ENCODE data around the gene METTL22.

Gene METTL22

DNA sequence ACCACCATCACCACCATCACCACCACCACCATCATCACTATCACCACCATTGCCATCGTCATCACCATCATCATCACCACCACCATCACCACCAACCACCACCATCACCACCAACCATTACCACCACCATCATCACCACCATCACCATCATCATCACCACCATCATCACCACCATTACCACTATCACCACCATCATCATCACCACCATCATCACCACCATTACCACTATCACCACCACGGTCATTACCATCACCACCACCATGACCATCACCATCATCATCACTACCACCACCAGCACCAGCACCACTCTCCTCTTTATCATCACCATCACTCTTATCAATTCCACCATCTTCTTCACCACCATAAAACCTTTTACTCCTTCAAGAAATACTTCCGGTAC lies 30.0 kb upstream of the METTL22 start:
- no peak for DNase-seq (ENCODE audit: low read depth in 2 of 2)

- no peak for DNase-seq (ENCODE audit: low read depth in 2 of 2)
These were observed 27.3 kb upstream of the METTL22 start for GRCh38 chr16:8594149-8594666.

DNA sequence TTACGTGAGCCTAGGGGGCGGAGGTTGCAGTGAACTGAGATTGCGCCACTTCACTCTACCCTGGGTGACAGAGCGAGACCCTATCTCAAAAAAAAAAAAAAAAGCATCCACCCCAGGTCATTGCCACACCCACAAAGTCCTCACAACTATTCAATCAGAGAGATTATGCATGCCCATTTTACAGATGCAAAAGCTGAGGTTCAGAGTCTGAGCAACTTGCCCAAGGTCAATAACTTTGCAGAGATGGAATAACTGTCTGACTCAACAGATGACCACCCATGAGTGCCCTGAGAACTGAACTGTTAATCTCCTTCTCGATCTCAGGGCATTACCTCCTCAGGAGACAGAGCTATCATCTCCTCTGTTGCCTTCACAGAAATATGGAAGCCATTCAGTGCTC lies 25.7 kb upstream of the METTL22 start:
- DNase-seq (ENCODE audit: low read depth in 2 of 2) = no peak

DNA sequence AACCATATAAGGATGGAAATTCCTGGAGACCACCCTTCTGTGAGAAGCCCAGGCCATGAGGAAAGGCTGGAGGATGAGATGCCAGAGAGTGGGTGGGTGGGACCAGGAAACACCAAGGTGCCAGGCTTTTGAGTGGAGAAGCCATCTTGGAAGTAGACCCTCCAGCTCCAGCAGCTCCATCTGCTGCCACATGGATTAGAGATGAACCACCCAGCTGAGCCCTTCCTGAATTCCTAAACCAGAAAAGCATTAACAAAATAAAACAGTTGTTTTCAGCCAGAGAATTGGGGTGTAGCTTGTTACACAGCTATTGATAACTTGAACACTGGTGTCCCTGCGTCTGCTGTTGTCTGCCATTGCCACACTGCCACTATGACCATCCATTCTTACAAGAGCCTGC lies 24.9 kb upstream of the METTL22 start:
- DNase-seq (ENCODE audit: low read depth in 2 of 2) = no peak

DNA sequence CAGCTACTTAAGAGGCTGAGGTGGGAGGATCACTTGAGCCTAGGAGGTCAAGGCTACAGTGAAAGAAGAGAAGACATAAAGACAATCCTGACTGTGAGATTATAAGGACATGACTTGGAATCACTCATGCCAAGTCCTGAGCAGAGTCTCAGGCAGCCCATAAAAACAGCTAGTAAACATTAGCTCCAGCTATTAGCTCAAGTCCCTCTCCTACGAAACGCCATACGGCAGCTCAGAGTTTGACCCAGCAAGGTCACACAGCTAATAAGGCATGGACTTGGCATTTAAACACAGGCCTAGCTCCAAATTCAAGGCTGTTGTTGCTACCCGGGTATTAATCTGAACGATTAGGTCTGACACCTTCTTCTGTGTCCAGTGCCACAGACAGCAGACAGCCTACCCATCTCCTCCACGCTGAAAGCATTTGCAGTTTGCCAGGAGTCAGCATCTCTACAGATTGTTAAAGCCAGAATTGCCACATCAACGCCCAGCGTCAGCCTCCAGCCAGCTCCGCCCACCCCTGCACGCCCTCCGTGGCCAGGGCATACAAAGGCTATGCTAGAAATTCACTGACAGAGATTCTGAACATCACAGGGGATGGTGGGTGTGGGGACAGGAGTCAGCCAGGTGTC lies 21.2 kb upstream of the METTL22 start:
- no peak for DNase-seq (ENCODE audit: low read depth in 2 of 2)

DNA sequence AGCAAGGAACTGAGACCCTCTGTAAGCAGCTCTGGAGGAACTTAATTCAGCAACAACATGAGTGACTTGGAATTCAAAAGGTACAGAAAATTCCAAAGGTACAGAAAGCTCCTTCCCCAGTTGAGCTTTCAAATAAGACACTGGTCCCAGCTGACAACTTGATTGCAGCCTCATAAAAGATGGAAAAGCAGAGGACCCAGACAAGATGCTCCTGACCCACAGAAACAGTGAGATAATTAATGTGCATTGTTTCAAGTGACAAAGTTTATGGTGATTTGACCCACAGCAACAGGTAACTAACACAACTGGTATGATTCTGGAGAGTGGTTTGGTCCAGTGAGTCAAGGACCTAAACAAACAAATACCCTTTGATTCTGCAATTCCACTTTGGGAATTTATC lies 15.9 kb upstream of the METTL22 start:
- no peak for DNase-seq (ENCODE audit: low read depth in 2 of 2)

DNA sequence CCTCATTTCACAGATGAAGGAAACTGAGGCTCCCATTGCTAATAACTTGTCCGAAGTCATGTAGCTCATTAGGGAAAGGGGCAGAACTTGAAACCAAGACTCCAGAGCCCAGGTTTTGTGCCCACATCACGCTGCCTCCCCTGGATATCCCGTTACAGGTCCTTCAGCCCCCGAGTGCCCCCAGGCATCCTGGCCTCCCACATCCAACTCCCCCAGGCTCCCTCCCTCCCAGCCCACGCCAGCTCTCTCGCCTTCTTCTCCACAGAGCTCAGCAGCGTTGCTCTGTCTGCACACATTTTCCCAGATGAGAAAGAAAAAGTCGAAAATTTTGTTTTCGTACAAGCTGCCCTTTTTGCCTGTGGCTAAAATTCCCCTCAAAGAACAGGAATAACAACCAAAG lies 14.3 kb upstream of the METTL22 start:
- DNase-seq (ENCODE audit: low read depth in 2 of 2) = no peak

- no peak for DNase-seq (ENCODE audit: low read depth in 2 of 2)
These were observed 10.4 kb upstream of the METTL22 start for GRCh38 chr16:8611122-8611521.

- DNase-seq (ENCODE audit: low read depth in 2 of 2) = no peak
These were observed 9.5 kb upstream of the METTL22 start for GRCh38 chr16:8611886-8612600.

- no peak for DNase-seq (ENCODE audit: low read depth in 2 of 2)
These were observed 7.0 kb upstream of the METTL22 start for GRCh38 chr16:8614435-8615029.

DNA sequence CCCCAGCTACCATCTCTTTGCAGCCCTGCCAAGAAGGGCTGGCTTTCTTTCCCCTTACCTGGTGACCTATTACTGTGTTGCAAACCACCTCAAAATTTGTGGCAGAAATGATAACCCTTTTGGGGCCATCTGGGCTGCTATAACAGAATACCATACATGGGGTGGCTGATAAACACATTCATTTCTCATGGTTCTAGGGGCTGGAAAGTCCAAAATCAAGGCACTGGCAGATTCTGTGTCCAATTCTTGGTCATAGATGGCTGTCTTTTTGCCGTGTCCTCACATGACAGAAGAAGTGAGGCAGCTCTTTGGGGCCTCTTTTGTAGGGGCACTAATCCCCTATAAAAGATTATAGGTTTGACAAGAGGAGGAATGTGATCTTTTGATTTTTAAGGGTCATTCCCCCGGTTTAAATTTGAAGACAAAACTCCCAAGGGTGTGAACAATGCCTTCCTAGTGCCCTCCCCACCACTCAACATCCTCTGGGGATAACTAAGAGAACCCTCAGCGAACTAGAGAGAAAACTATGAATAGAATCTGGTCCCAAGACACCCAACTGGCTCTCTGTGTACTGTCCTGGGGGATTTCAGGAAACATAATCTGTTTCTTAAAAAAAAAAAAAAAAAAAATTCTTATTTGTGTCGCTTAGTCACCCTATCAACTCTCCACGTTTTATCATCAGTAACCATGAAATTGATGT lies 1.7 kb upstream of the METTL22 start:
- no peak for DNase-seq (ENCODE audit: low read depth in 2 of 2)

DNA sequence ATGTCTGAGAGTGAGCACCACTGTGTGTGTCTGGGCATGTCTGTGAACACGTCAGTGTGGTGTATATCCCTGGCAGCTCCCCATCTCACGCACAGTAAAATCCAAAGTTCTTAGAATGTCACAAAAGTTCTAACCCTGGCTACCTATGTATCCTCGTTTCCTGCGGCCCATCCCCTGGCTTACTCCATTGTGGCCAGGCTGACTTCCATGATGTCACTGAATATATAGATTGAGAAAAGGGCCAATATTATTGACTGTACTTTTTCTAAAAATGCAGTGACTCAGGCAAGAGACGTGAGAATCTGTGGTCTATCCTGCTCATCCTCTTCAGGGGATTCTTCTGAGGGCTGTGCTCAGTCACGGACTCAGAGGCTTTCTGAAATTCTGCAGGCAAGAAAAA lies 963 bp upstream of the METTL22 start:
- DNase-seq (ENCODE audit: low read depth in 2 of 2) = no peak

DNA sequence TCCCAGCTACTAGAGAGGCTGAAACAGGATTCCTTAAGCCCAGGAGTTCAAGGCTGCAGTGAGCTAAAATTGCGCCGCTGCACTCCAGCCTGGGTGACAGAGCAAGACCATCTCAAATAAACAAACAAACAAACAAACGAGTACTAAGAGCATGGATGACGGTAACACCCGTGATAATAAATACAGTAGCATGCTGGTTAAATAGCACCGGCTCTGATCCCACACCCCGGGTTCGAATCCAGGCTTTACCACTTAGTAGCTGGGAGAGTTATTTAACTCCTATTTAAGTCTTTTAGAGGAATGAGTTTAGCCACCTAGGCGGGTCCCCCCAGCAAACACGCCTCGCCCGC lies 301 bp upstream of the METTL22 start:
- no peak for DNase-seq (ENCODE audit: low read depth in 2 of 2)

DNA sequence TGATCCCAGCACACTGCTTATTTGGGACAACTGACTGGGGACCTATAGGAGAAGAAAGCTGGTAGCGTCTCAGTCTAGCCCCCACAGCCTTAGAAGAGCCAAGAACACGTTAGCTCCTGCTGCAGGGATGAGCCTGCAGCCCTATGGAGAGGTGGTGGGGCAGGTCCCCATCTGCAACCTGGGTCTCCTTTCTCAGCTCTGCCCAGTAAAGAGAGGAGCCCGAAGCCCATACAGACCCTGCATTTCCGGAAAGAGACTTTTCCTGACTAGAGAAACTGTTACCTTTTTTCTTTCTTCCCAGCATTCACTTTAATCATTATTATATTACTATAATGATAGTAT lies 788 bp downstream of the METTL22 start:
- DNase-seq (ENCODE audit: low read depth in 2 of 2) = no peak

- DNase-seq (ENCODE audit: low read depth in 2 of 2) = no peak
These were observed 2.1 kb downstream of the METTL22 start for GRCh38 chr16:8623634-8624033.

DNA sequence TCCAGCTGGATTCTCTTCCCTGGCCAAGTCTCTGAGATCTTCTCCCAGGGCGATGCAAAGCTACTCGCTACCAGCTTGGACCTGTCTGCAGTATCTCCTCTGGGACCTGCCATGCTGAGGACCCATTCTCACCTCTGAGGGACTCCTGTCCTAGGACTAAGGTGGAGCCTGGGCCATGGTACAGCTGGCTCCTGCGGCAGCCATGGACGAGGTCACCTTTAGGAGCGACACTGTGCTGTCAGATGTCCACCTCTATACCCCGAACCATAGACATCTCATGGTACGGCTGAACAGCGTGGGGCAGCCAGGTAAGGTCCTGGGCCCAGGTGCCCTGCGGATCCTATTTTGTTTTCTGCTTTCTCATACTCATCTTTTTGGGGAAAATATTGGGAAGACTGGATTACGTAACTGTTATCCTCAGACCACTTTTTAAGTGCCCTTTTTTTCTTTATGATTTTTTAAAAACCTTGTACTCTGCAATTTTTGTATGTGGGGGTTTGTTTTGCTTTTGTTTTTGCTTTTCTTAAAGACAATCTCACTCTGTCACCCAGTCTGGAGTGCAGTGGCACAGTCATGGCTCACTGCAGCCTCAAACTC lies 4.1 kb downstream of the METTL22 start:
- DNase-seq (ENCODE audit: low read depth in 2 of 2) = no peak

DNA sequence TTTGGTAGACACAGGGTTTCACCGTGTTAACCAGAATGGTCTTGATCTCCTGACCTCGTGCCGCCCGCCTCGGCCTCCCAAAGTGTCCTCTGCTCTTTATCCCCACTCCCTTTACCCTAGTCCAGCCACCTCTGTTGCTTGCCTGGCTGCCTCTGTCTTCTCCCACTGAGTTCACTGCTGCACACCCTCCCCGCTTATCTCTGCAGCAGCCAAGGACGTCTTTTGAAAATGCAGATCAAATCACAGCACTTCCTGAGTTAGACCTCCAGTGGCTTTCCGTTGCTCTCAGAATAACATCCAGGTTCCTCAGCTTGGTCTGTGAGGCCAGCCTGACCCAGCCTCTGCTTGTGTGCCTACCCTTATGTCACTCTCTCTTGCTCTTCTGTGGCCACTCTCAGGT lies 5.4 kb downstream of the METTL22 start:
- no peak for DNase-seq (ENCODE audit: low read depth in 2 of 2)

DNA sequence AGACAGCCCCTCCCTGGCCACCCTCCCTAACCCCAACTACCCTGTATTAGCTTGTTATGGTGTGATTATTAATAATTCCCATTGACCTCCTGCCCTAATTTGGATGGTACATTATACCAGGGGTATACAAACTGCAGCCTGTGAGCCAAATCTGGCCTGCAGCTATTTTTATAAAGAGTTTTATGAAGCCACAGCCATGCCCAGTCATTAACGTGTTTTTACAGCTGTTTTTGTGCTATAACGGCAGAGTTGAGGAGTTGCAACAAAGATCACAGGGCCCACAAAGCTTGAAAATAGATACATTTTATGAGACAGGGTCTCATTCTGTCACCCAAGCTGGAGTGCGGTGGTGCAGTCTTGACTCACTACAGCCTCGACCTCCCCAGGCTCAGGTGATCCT lies 6.0 kb downstream of the METTL22 start:
- DNase-seq (ENCODE audit: low read depth in 2 of 2) = no peak

DNA sequence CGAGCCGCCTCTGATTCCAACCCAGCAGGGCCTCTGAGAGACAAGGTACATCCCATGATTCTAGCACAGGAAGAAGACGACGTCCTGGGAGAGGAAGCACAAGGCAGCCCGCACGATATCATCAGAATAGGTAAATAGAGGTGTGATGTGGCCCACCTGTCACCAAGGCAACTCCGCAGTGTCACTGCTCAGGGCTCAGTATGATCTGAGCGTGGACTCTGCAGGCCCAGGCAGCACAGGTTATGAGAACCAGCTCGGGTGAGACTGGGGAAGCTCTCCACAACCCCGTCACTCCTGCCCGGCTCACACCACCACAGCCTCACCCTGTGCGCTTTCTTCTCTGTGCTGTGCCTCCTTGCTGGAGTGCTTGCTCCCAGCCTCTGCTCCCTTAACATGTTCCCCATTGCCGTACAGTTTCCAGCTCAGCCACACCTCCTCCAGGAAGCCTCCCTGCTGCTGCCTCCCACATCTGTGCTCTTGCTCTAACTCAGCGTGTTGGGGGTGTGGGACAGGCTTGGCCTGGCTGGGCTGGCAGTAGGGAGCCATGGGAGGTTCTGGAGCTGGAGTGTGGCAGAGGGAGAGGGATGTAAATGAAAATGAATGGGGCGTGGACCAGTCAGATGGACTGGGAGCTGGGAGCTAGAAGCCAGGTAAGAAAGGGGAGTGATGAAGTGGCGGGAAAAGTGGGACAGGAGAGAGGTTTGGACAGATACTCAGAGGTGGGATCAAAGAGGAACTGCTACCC lies 7.7 kb downstream of the METTL22 start:
- no peak for DNase-seq (ENCODE audit: low read depth in 2 of 2)

DNA sequence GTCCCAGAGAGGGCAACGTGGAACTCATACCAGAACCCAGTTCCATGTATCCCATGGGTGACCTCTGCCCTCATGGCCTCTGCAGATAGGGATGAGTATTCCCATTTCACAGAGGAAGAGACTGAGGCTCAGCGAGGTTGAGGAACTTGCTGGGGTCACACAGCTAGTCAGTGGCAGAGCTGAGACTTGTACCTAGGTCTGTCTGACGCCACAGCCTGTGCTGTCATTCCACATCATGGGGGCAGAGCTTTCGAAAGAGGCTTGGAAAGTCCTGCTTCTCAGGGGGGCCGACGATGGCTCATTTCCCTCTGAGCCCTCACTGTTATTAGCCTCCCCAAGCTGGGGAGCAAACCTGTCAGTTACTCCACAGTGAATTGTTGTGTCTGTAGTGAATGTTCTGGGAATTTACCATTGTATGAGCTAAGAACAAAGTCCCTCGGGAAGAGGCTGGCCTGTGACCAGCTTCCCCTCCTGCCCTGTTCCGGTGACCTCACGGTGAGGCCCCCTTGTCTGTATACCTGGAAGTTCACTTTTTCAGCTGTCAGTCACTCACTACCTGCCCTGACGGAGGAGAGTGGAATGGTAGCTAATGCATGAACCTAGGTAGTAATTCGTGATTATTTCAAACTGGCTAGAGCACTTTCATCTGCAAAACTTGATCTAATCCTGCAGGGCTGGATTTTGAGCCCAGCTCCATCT lies 8.9 kb downstream of the METTL22 start:
- DNase-seq (ENCODE audit: low read depth in 2 of 2) = no peak

- no peak for DNase-seq (ENCODE audit: low read depth in 2 of 2)
These were observed 9.9 kb downstream of the METTL22 start for GRCh38 chr16:8631373-8631772.

Measured in stimulated activated CD8-positive, alpha-beta memory T cell treated with anti-CD3 and anti-CD28 coated beads, Interleukin-7, amount 100 ng/mL, for 1 hour (primary cell).